HEK293 (cell line): Measurements from ENCODE around the gene SYTL1.

Experiments used
- CTCF ChIA-PET: fragments of 350-600 bp; formaldehyde crosslinking; extraction: SDS; loops from one replicate; lab custom pipeline; 2021; ENCODE audit warnings: antibody characterized with exemption; lab: Yijun Ruan, JAX
- POLR2A ChIA-PET: fragments of 300-600 bp; formaldehyde crosslinking; extraction: SDS; loops from one replicate; lab custom pipeline; 2020; ENCODE audit warnings: antibody characterized with exemption, inconsistent platforms; lab: Yijun Ruan, JAX
- H3K27ac ChIP-seq: fragments of 200-500 bp; sonication (Bioruptor generic); 2 replicates; pipeline ENCODE4 v1.5.1; 2014; ENCODE audit warnings: low read depth, low read length, control low read depth, inconsistent platforms; ENCODE audit errors: extremely low read depth
- H3K36me3 ChIP-seq, 2 experiments: fragments of 200-500 bp in 1 of 2; sonication (Bioruptor generic) in 1 of 2; 1 replicate in 1 of 2; 2 replicates in 1 of 2; pipeline ENCODE4 v1.5.1; 2014 to 2017; ENCODE audit warnings: inconsistent platforms in 2 of 2, low read length in 2 of 2; ENCODE audit not compliant: control insufficient read depth in 2 of 2, insufficient read depth in 1 of 2
- H3K4me1 ChIP-seq: fragments of 200-500 bp; sonication (Bioruptor generic); 2 replicates; pipeline ENCODE4 v1.5.1; 2014; ENCODE audit warnings: mild to moderate bottlenecking, low read length, inconsistent platforms; ENCODE audit not compliant: control insufficient read depth, insufficient read depth
- H3K4me3 ChIP-seq: 2 replicates; pipeline ENCODE4 v1.5.1; 2011; ENCODE audit warnings: low read depth, mild to moderate bottlenecking, control low read depth, low read length, moderate library complexity
- H3K9me3 ChIP-seq: fragments of 200-500 bp; sonication (Bioruptor generic); 2 replicates; pipeline ENCODE4 v1.5.1; 2014; ENCODE audit warnings: low read depth, low read length, inconsistent platforms; ENCODE audit not compliant: control insufficient read depth, insufficient read depth
- BCL11A ChIP-seq: fragments of 450-650 bp; formaldehyde crosslinking; IDR thresholded peaks from 2 replicates; pipeline ENCODE4 v1.5.1; 2016; ENCODE audit warnings: low read depth, missing biosample characterization, missing genetic modification characterization
- EGR2 ChIP-seq: fragments of 450-650 bp; formaldehyde crosslinking; IDR thresholded peaks from 2 replicates; pipeline ENCODE4 v1.5.1; 2016; ENCODE audit warnings: low read depth, missing biosample characterization, missing genetic modification characterization
- GLIS1 ChIP-seq: fragments of 450-650 bp; formaldehyde crosslinking; IDR thresholded peaks from 2 replicates; pipeline ENCODE4 v1.5.1; 2016; ENCODE audit warnings: missing biosample characterization, missing genetic modification characterization
- GLIS2 ChIP-seq: fragments of 450-650 bp; formaldehyde crosslinking; IDR thresholded peaks from 2 replicates; pipeline ENCODE4 v1.5.1; 2016; ENCODE audit warnings: missing biosample characterization, missing genetic modification characterization
- KLF17 ChIP-seq: fragments of 450-650 bp; formaldehyde crosslinking; IDR thresholded peaks from 2 replicates; pipeline ENCODE4 v1.5.1; 2016; ENCODE audit warnings: missing biosample characterization, missing genetic modification characterization
- SCRT2 ChIP-seq: fragments of 450-650 bp; formaldehyde crosslinking; IDR thresholded peaks from 2 replicates; pipeline ENCODE4 v1.5.1; 2016; ENCODE audit warnings: missing biosample characterization, missing genetic modification characterization
- ZEB2 ChIP-seq: fragments of 450-650 bp; formaldehyde crosslinking; IDR thresholded peaks from 2 replicates; pipeline ENCODE4 v1.5.1; 2016; ENCODE audit warnings: missing biosample characterization, missing genetic modification characterization
- ZIC2 ChIP-seq: fragments of 450-650 bp; formaldehyde crosslinking; IDR thresholded peaks from 2 replicates; pipeline ENCODE4 v1.5.1; 2016; ENCODE audit warnings: missing biosample characterization, missing genetic modification characterization
- ZNF223 ChIP-seq: fragments of 450-650 bp; formaldehyde crosslinking; IDR thresholded peaks from 2 replicates; pipeline ENCODE4 v1.5.1; 2016; ENCODE audit warnings: missing biosample characterization, missing genetic modification characterization
- ZNF239 ChIP-seq: fragments of 450-650 bp; formaldehyde crosslinking; IDR thresholded peaks from 2 replicates; pipeline ENCODE4 v1.5.1; 2016; ENCODE audit warnings: missing biosample characterization, missing genetic modification characterization
- ZNF24 ChIP-seq: fragments of 450-650 bp; formaldehyde crosslinking; IDR thresholded peaks from 2 replicates; pipeline ENCODE4 v1.5.1; 2016; ENCODE audit warnings: missing biosample characterization, missing genetic modification characterization
- ZNF335 ChIP-seq: fragments of 450-650 bp; formaldehyde crosslinking; conservative IDR thresholded peaks from 2 replicates; pipeline ENCODE4 v1.5.1; 2016; ENCODE audit warnings: missing biosample characterization, missing genetic modification characterization
- ZNF514 ChIP-seq: fragments of 450-650 bp; formaldehyde crosslinking; IDR thresholded peaks from 2 replicates; pipeline ENCODE4 v1.5.1; 2016; ENCODE audit warnings: missing biosample characterization, missing genetic modification characterization
- ZNF600 ChIP-seq: fragments of 450-650 bp; formaldehyde crosslinking; IDR thresholded peaks from 2 replicates; pipeline ENCODE4 v1.5.1; 2016; ENCODE audit warnings: missing biosample characterization, missing genetic modification characterization
- ZNF621 ChIP-seq: fragments of 450-650 bp; formaldehyde crosslinking; IDR thresholded peaks from 2 replicates; pipeline ENCODE4 v1.5.1; 2017; ENCODE audit warnings: missing biosample characterization, missing genetic modification characterization
- ZNF654 ChIP-seq: fragments of 450-650 bp; formaldehyde crosslinking; IDR thresholded peaks from 2 replicates; pipeline ENCODE4 v1.5.1; 2016; ENCODE audit warnings: low read depth, missing biosample characterization, missing genetic modification characterization
- ZNF768 ChIP-seq: fragments of 450-650 bp; formaldehyde crosslinking; IDR thresholded peaks from 2 replicates; pipeline ENCODE4 v1.5.1; 2018; ENCODE audit warnings: missing biosample characterization, mild to moderate bottlenecking, missing genetic modification characterization
- ZNF837 ChIP-seq: fragments of 450-650 bp; formaldehyde crosslinking; IDR thresholded peaks from 2 replicates; pipeline ENCODE4 v1.5.1; 2016; ENCODE audit warnings: missing biosample characterization, missing genetic modification characterization
- ZXDB ChIP-seq: fragments of 450-650 bp; formaldehyde crosslinking; IDR thresholded peaks from 2 replicates; pipeline ENCODE4 v1.5.1; 2016; ENCODE audit warnings: missing biosample characterization, missing genetic modification characterization
- TF ChIP-seq, protein P1 (sequence below): fragments of 450-650 bp; formaldehyde crosslinking; conservative IDR thresholded peaks from 2 replicates; pipeline ENCODE4 v1.5.1; 2016; ENCODE audit warnings: low read depth, missing biosample characterization, missing genetic modification characterization
- TF ChIP-seq, protein P2 (sequence below): fragments of 450-650 bp; formaldehyde crosslinking; IDR thresholded peaks from 2 replicates; pipeline ENCODE4 v1.5.1; 2017; ENCODE audit warnings: missing biosample characterization, missing genetic modification characterization

Gene SYTL1

GRCh38 chr1:27374362-27375086, 32.7 kb downstream of the SYTL1 start, which contains the start of gene FCN3:
FCN3 (minus strand) TSS chr1:27374824; CDS start chr1:27374818, 6 bp downstream.
- TF ChIP-seq BCL11A (tag by site-specific recombination): no peak
- TF ChIP-seq GLIS2: peak; percentile 28; the same call in 1 of the 2 replicates
- TF ChIP-seq GLIS1 (tag by site-specific recombination): peak; percentile 63
- Histone ChIP-seq H3K4me3 (no peak within 1 kb of the TSS), H3K36me3 (no peaks in the 10 kb centered on the region), H3K9me3 (no peaks in the 10 kb centered on the region), H3K4me1 (no peaks in the 10 kb centered on the region), H3K27ac (no peak within 1 kb of the TSS)
- CTCF ChIA-PET: interaction anchor here (1.1 to 1.5 kb wide), 3 partner anchors 17 to 42 kb away, joined by 3 to 4 read pairs (median 4); no protein-coding TSS in a partner anchor
- POLR2A ChIA-PET: no interaction called here

DNA sequence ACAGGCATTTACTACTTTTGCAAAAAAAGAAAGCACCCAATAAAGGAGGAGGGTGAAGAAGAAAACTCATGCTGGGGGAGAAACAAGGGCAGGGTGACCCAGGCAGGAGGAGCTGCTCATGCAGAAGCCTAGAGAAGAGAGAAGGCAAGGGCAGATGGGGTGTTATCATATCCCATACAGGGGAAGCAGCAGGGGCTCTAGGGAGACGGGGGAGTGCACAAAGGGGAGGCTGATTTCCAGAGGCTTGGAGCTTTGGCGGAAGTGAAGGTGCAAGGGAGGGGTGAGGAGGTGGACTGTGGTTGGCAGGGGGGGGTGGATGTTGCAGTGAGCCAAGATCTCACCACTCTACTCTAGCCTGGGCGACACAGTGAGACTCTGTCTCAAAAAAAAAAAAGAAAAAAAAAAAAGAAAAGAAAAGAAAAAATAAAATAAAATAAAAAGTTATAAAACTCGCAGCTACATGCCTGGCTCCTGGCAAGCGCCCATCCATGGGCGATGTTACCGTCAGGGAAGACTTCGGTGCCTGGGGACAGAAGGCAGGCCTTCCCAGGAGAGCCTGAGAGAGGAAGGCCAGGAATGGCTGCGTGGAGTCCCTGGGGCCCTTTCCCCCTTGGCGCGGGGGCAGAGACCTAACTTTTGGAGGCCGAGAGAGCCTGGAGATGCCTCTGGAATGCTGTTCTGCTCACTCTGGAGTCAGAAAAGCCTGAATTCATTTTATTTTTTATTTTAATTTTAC, 36.1 kb downstream of the SYTL1 start:
- ChIA-PET CTCF (interaction anchor here (0.6 to 2.3 kb wide), 7 partner anchors 10 to 334 kb away, joined by 3 to 9 read pairs (median 6); partner anchors contain the start of gene MAP3K6), POLR2A (interaction anchor here (1.0 kb wide), 1 partner anchor 11 kb away, joined by 3 read pairs; the partner anchor contains the start of gene MAP3K6)
- H3K27ac ChIP-seq: no peak overlapping the region
- H3K9me3 ChIP-seq: no peaks in the 10 kb centered on the region
- no peaks in the 10 kb centered on the region for H3K4me1 ChIP-seq
- TF ChIP-seq ZNF621 (tag by site-specific recombination): no peak
- TF ChIP-seq, protein P1, sequence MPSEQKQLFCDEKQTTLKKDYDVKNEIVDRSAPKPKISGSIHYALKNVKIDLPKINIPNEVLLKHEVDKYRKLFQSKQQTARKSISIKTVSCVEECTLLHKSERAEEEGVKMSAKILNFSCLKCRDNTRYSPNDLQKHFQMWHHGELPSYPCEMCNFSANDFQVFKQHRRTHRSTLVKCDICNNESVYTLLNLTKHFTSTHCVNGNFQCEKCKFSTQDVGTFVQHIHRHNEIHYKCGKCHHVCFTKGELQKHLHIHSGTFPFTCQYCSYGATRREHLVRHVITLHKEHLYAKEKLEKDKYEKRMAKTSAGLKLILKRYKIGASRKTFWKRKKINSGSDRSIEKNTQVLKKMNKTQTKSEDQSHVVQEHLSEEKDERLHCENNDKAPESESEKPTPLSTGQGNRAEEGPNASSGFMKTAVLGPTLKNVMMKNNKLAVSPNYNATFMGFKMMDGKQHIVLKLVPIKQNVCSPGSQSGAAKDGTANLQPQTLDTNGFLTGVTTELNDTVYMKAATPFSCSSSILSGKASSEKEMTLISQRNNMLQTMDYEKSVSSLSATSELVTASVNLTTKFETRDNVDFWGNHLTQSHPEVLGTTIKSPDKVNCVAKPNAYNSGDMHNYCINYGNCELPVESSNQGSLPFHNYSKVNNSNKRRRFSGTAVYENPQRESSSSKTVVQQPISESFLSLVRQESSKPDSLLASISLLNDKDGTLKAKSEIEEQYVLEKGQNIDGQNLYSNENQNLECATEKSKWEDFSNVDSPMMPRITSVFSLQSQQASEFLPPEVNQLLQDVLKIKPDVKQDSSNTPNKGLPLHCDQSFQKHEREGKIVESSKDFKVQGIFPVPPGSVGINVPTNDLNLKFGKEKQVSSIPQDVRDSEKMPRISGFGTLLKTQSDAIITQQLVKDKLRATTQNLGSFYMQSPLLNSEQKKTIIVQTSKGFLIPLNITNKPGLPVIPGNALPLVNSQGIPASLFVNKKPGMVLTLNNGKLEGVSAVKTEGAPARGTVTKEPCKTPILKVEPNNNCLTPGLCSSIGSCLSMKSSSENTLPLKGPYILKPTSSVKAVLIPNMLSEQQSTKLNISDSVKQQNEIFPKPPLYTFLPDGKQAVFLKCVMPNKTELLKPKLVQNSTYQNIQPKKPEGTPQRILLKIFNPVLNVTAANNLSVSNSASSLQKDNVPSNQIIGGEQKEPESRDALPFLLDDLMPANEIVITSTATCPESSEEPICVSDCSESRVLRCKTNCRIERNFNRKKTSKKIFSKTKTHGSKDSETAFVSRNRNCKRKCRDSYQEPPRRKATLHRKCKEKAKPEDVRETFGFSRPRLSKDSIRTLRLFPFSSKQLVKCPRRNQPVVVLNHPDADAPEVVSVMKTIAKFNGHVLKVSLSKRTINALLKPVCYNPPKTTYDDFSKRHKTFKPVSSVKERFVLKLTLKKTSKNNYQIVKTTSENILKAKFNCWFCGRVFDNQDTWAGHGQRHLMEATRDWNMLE: no peak
- peak; percentile 30; the same call in 1 of the 2 replicates for TF ChIP-seq EGR2 (tag by site-specific recombination)
- no peak for TF ChIP-seq ZNF600 (tag by site-specific recombination)
- TF ChIP-seq SCRT2 (tag by site-specific recombination): no peak
- no peak for TF ChIP-seq ZNF335 (tag by site-specific recombination)
- no peak for TF ChIP-seq ZNF239
- no peak for TF ChIP-seq ZNF837 (tag by site-specific recombination)
- peak; percentile 47; the same call in 1 of the 2 replicates for TF ChIP-seq ZNF223
- TF ChIP-seq ZXDB (tag by site-specific recombination): no peak
- TF ChIP-seq, protein P2, sequence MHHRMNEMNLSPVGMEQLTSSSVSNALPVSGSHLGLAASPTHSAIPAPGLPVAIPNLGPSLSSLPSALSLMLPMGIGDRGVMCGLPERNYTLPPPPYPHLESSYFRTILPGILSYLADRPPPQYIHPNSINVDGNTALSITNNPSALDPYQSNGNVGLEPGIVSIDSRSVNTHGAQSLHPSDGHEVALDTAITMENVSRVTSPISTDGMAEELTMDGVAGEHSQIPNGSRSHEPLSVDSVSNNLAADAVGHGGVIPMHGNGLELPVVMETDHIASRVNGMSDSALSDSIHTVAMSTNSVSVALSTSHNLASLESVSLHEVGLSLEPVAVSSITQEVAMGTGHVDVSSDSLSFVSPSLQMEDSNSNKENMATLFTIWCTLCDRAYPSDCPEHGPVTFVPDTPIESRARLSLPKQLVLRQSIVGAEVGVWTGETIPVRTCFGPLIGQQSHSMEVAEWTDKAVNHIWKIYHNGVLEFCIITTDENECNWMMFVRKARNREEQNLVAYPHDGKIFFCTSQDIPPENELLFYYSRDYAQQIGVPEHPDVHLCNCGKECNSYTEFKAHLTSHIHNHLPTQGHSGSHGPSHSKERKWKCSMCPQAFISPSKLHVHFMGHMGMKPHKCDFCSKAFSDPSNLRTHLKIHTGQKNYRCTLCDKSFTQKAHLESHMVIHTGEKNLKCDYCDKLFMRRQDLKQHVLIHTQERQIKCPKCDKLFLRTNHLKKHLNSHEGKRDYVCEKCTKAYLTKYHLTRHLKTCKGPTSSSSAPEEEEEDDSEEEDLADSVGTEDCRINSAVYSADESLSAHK (tag by site-specific recombination): no peak
- peak; percentile 88 for TF ChIP-seq ZIC2 (tag by site-specific recombination)
- TF ChIP-seq ZNF24: no peak
- no peak for TF ChIP-seq ZNF654 (tag by site-specific recombination)
- TF ChIP-seq KLF17: no peak
- no peak for TF ChIP-seq ZEB2 (tag by site-specific recombination)
- no peak for TF ChIP-seq ZNF514
- no peak for TF ChIP-seq ZNF768 (tag by site-specific recombination)
- H3K4me3 ChIP-seq: no peak overlapping the region
- no peaks in the 10 kb centered on the region for H3K36me3 ChIP-seq
